Measurements from ENCODE around the gene GIT1. TPM values are rescaled to one million over a fixed set of nuclear protein-coding genes. Genes with fewer than 3 reads are reported as not detected.
"Not testable (repeated sequence)": the region's sequence is repeated elsewhere in the genome, so short reads cannot be mapped to it uniquely, and the experiment has no call there.

GIT1 gene
- total RNA-seq, 1 experiment from 2014 or later = 24.2 TPM

DNA sequence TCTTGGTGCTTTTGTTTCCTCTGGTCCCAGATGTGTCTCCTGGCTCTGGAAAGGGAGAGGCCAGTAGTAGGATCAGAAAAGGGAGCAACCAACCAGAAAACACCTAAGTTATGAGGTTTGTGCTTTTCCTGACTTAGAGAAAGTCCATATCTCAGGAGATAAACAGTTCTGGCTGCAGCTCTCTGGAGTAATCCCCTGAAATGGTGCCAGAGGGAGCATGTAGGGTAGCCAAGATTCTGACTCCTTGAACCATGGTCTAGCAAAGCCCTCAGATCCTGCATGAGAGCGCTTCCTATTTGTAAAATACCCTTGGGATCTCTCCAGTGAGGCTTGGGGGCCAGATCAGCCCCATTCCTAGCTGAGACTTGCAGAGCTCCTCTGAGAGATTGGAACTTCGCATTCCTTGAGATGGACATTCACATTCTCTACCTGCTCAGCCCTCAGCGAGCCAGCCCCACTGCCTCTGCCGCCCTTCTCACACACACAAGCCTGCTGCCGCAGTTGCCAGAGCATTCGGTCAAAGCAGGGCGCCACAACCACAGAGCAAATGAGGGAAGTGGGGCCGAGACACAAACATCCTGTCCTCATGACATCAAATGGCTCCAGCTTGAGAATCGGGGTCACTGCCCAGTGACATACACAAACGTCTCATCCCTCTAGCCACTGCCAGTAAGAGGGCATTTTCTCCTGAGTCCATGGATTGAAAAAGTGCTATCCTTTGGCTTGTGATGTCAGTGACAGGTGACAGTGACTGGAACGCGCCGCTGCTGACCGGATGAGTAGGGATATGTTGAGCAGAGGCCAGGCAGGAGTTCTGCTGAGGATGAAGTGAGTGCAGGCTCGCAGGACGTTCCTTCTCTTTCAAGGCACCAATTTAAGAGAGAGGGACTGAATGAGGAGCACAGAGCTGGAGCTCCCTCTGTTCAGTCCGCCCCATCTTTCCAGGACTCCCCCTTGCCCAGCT lies 27.6 kb downstream of the GIT1 start:
- H3K4me1 ChIP-seq (ENCODE audit: insufficient read depth, low read length) = no peaks in the 10 kb centered on the region
- H3K4me2 ChIP-seq (ENCODE audit: low read length) = no peak overlapping the region
- DNase-seq = no peak
- ATAC-seq = no peak
- no peaks in the 10 kb centered on the region for H3K27me3 ChIP-seq (ENCODE audit: low read length)
- no peaks in the 10 kb centered on the region for H3K9me3 ChIP-seq (ENCODE audit: low read length)
- H3K9me2 ChIP-seq (replicated peaks; ENCODE audit: low read length) = no peaks in the 10 kb centered on the region
- H3K27ac ChIP-seq (ENCODE audit: low read length) = no peak overlapping the region
- H2AFZ ChIP-seq (ENCODE audit: low read length) = no peak overlapping the region
- CTCF ChIA-PET = no interaction called here
- H3K4me3 ChIP-seq (ENCODE audit: low read length) = no peak overlapping the region
- no peak for TF ChIP-seq EZH2phosphoT487 (IDR thresholded peaks at IDR 0.05; ENCODE audit: borderline replicate concordance, low read length)
- no peak for TF ChIP-seq EZH2 (IDR thresholded peaks at IDR 0.05; ENCODE audit: low read length, unreplicated experiment)
- TF ChIP-seq, protein P1, sequence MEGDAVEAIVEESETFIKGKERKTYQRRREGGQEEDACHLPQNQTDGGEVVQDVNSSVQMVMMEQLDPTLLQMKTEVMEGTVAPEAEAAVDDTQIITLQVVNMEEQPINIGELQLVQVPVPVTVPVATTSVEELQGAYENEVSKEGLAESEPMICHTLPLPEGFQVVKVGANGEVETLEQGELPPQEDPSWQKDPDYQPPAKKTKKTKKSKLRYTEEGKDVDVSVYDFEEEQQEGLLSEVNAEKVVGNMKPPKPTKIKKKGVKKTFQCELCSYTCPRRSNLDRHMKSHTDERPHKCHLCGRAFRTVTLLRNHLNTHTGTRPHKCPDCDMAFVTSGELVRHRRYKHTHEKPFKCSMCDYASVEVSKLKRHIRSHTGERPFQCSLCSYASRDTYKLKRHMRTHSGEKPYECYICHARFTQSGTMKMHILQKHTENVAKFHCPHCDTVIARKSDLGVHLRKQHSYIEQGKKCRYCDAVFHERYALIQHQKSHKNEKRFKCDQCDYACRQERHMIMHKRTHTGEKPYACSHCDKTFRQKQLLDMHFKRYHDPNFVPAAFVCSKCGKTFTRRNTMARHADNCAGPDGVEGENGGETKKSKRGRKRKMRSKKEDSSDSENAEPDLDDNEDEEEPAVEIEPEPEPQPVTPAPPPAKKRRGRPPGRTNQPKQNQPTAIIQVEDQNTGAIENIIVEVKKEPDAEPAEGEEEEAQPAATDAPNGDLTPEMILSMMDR (conservative IDR thresholded peaks at IDR 0.05; ENCODE audit: low read depth, low read length) = no peak
- no peaks in the 10 kb centered on the region for H3K36me3 ChIP-seq (ENCODE audit: low read depth, low read length)
- H3K9ac ChIP-seq (ENCODE audit: low read length) = no peak overlapping the region
- POLR2A ChIA-PET (ENCODE audit: unreplicated experiment) = interaction anchor here (0.6 kb wide), 1 partner anchor 268 kb away, joined by 3 read pairs; the partner anchor contains the start of gene NUFIP2
- H4K20me1 ChIP-seq (ENCODE audit: low read length) = no peaks in the 10 kb centered on the region
- intact Hi-C loops (cut with micrococcal nuclease) = no loop called here
- BruUV-seq (replicated peaks) = no TSS peak
- no peaks in the 10 kb centered on the region for H3K79me2 ChIP-seq (ENCODE audit: low read length)
- H3F3A ChIP-seq (ENCODE audit: low read length, unreplicated experiment) = no peaks in the 10 kb centered on the region

DNA sequence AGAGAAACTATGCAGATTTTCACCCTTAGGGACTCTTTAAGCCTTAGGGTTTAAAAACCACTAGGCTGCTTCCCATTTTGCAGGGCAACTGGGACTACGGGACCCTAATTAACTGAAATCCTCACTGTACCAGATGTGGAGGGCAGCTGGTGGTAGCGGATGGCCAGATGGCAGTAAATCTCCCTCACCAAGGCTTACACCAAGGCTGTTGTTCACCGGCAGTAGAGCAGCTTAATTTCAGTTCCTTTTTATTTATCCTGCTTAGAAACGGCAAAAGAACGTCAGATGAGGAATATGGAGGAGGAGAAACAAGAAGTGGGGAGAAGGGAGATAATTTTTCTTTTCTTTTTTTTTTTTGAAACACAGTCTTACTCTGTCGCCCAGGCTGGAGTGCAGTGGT lies 29.1 kb downstream of the GIT1 start:
- no peak overlapping the region for H2AFZ ChIP-seq (ENCODE audit: low read length)
- DNase-seq (no peak), ATAC-seq (no peak)
- BruUV-seq (replicated peaks) = no TSS peak
- POLR2A ChIA-PET (ENCODE audit: unreplicated experiment) = no interaction called here
- no peaks in the 10 kb centered on the region for H3K9me2 ChIP-seq (replicated peaks; ENCODE audit: low read length)
- H3K4me2 ChIP-seq (ENCODE audit: low read length) = no peak overlapping the region
- H3K79me2 ChIP-seq (ENCODE audit: low read length) = no peaks in the 10 kb centered on the region
- H3K4me3 ChIP-seq (ENCODE audit: low read length) = no peak overlapping the region
- H3K9me3 ChIP-seq (ENCODE audit: low read length) = no peaks in the 10 kb centered on the region
- CTCF ChIA-PET = no interaction called here
- no peak overlapping the region for H3K27ac ChIP-seq (ENCODE audit: low read length)
- H3K4me1 ChIP-seq (ENCODE audit: insufficient read depth, low read length) = no peaks in the 10 kb centered on the region
- no peak overlapping the region for H3K9ac ChIP-seq (ENCODE audit: low read length)
- no peaks in the 10 kb centered on the region for H4K20me1 ChIP-seq (ENCODE audit: low read length)
- TF ChIP-seq, protein P1 (conservative IDR thresholded peaks at IDR 0.05; ENCODE audit: low read depth, low read length) = no peak
- no peak for TF ChIP-seq EZH2phosphoT487 (IDR thresholded peaks at IDR 0.05; ENCODE audit: borderline replicate concordance, low read length)
- TF ChIP-seq EZH2 (IDR thresholded peaks at IDR 0.05; ENCODE audit: low read length, unreplicated experiment) = no peak
- intact Hi-C loops (cut with micrococcal nuclease) = no loop called here
- no peaks in the 10 kb centered on the region for H3K36me3 ChIP-seq (ENCODE audit: low read depth, low read length)
- no peaks in the 10 kb centered on the region for H3F3A ChIP-seq (ENCODE audit: low read length, unreplicated experiment)
- no peaks in the 10 kb centered on the region for H3K27me3 ChIP-seq (ENCODE audit: low read length)

DNA sequence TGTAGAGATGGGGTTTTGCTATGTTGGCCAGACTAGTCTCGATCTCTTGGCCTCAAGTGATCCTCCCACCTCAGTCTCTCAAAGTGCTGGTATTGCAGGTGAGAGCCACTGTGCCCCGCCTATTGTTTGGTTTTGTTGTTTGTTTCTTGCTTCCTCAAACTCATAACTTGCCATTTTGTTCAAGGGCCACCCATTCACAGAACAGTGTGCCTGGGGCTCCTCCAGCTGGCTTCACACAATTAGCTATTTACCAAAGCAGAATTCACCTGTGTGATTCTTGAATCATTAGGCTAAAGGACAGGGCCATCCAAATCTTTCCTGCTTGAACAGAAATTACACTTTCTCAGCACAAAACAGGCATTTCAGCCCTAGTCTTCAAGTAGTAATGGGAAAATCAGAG lies 29.8 kb downstream of the GIT1 start:
- no peaks in the 10 kb centered on the region for H3K9me3 ChIP-seq (ENCODE audit: low read length)
- ChIA-PET CTCF (no interaction called here), POLR2A (ENCODE audit: unreplicated experiment) (no interaction called here)
- H3K27me3 ChIP-seq (ENCODE audit: low read length) = no peaks in the 10 kb centered on the region
- H3K9ac ChIP-seq (ENCODE audit: low read length) = no peak overlapping the region
- no TSS peak for BruUV-seq (replicated peaks)
- no peak overlapping the region for H2AFZ ChIP-seq (ENCODE audit: low read length)
- H3K4me1 ChIP-seq (ENCODE audit: insufficient read depth, low read length) = no peaks in the 10 kb centered on the region
- no peak overlapping the region for H3K4me3 ChIP-seq (ENCODE audit: low read length)
- DNase-seq (no peak), ATAC-seq (no peak)
- no peaks in the 10 kb centered on the region for H3F3A ChIP-seq (ENCODE audit: low read length, unreplicated experiment)
- no peak for TF ChIP-seq EZH2phosphoT487 (IDR thresholded peaks at IDR 0.05; ENCODE audit: borderline replicate concordance, low read length)
- no peak for TF ChIP-seq EZH2 (IDR thresholded peaks at IDR 0.05; ENCODE audit: low read length, unreplicated experiment)
- H3K79me2 ChIP-seq (ENCODE audit: low read length) = no peaks in the 10 kb centered on the region
- intact Hi-C loops (cut with micrococcal nuclease) = no loop called here
- H3K9me2 ChIP-seq (replicated peaks; ENCODE audit: low read length) = no peaks in the 10 kb centered on the region
- H3K36me3 ChIP-seq (ENCODE audit: low read depth, low read length) = no peaks in the 10 kb centered on the region
- H4K20me1 ChIP-seq (ENCODE audit: low read length) = no peaks in the 10 kb centered on the region
- H3K4me2 ChIP-seq (ENCODE audit: low read length) = no peak overlapping the region
- no peak overlapping the region for H3K27ac ChIP-seq (ENCODE audit: low read length)

DNA sequence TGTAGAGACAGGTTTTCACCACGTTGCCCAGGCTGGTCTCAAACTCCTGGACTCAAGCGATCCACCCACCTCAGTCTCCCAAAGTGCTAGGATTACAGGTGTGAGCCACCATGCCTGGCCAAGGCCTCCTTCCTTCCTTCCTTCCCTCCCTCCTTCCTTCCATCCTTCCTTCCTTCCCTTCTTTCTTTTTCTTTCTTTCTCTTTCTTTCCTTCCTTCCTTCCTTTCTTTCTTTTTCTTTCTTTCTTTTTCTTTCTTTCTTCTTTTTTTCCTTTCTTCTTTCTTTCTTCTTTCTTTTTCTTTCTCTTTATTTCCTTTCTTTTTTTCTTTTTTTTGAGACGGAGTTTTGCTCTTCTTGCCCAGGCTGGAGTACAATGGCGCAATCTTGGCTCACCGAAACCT lies 31.3 kb downstream of the GIT1 start:
- CTCF ChIA-PET; H3K4me3 ChIP-seq (ENCODE audit: low read length); H3F3A ChIP-seq (ENCODE audit: low read length, unreplicated experiment); intact Hi-C loops (cut with micrococcal nuclease); H3K4me1 ChIP-seq (ENCODE audit: insufficient read depth, low read length); BruUV-seq (replicated peaks); POLR2A ChIA-PET (ENCODE audit: unreplicated experiment); H3K9me3 ChIP-seq (ENCODE audit: low read length); DNase-seq; H3K9ac ChIP-seq (ENCODE audit: low read length); H3K27me3 ChIP-seq (ENCODE audit: low read length); H3K27ac ChIP-seq (ENCODE audit: low read length); H4K20me1 ChIP-seq (ENCODE audit: low read length); ATAC-seq; H2AFZ ChIP-seq (ENCODE audit: low read length); H3K79me2 ChIP-seq (ENCODE audit: low read length); H3K36me3 ChIP-seq (ENCODE audit: low read depth, low read length); H3K4me2 ChIP-seq (ENCODE audit: low read length); H3K9me2 ChIP-seq (replicated peaks; ENCODE audit: low read length): not testable (repeated sequence)
